ENCODE data around the gene TM6SF1. TPM values are rescaled to one million over a fixed set of nuclear protein-coding genes. Genes with fewer than 3 reads are reported as not detected.
"Not testable (repeated sequence)": the region's sequence is repeated elsewhere in the genome, so short reads cannot be mapped to it uniquely, and the experiment has no call there.

Gene TM6SF1
- total RNA-seq, 1 experiment from 2014 or later = not detected

- no peak for DNase-seq (ENCODE audit: low spot score)
Observed at GRCh38 chr15:83115831-83116565, 8.6 kb downstream of the TM6SF1 start.

GRCh38 chr15:83118291-83118827 lies 10.9 kb downstream of the TM6SF1 start:
- DNase-seq (ENCODE audit: low spot score) = no peak

GRCh38 chr15:83118968-83119367 lies 11.5 kb downstream of the TM6SF1 start:
- DNase-seq (ENCODE audit: low spot score) = no peak

GRCh38 chr15:83119968-83120581 lies 12.6 kb downstream of the TM6SF1 start:
- DNase-seq (ENCODE audit: low spot score) = no peak

- no peak for DNase-seq (ENCODE audit: low spot score)
Observed at GRCh38 chr15:83123529-83123928, 16.1 kb downstream of the TM6SF1 start.

GRCh38 chr15:83127547-83128150 lies 20.2 kb downstream of the TM6SF1 start:
- peak; percentile 13 for DNase-seq (ENCODE audit: low spot score)

- DNase-seq (ENCODE audit: low spot score) = no peak
Observed at GRCh38 chr15:83129791-83130190, 22.3 kb downstream of the TM6SF1 start.

GRCh38 chr15:83132861-83133523 lies 25.5 kb downstream of the TM6SF1 start:
- no peak for DNase-seq (ENCODE audit: low spot score)

- not testable (repeated sequence) for DNase-seq (ENCODE audit: low spot score)
Observed at GRCh38 chr15:83142151-83142550, 34.7 kb downstream of the TM6SF1 start.

- no peak for DNase-seq (ENCODE audit: low spot score)
Observed at GRCh38 chr15:83144771-83145170, 37.3 kb downstream of the TM6SF1 start.

GRCh38 chr15:83153288-83153687 lies 45.8 kb downstream of the TM6SF1 start:
- DNase-seq (ENCODE audit: low spot score) = no peak

- DNase-seq (ENCODE audit: low spot score) = no peak
Observed at GRCh38 chr15:83155942-83156341, 48.5 kb downstream of the TM6SF1 start.

- DNase-seq (ENCODE audit: low spot score) = no peak
Observed at GRCh38 chr15:83158393-83158792, 50.9 kb downstream of the TM6SF1 start.

GRCh38 chr15:83160741-83161140 lies 53.3 kb downstream of the TM6SF1 start:
- DNase-seq (ENCODE audit: low spot score) = no peak

- no peak for DNase-seq (ENCODE audit: low spot score)
Observed at GRCh38 chr15:83163032-83163431, 55.6 kb downstream of the TM6SF1 start.

GRCh38 chr15:83164111-83164770 lies 56.8 kb downstream of the TM6SF1 start:
- no peak for DNase-seq (ENCODE audit: low spot score)

- DNase-seq (ENCODE audit: low spot score) = no peak
Observed at GRCh38 chr15:83164771-83165404, 57.4 kb downstream of the TM6SF1 start.

GRCh38 chr15:83166218-83166617 lies 58.8 kb downstream of the TM6SF1 start:
- DNase-seq (ENCODE audit: low spot score) = no peak

- no peak for DNase-seq (ENCODE audit: low spot score)
Observed at GRCh38 chr15:83166830-83167229, 59.4 kb downstream of the TM6SF1 start.

GRCh38 chr15:83169576-83169975 lies 62.1 kb downstream of the TM6SF1 start:
- not testable (repeated sequence) for DNase-seq (ENCODE audit: low spot score)

Data from HT-29 (cell line).